ENCODE measurements around the gene AGPAT4.

The AGPAT4 gene

DNA sequence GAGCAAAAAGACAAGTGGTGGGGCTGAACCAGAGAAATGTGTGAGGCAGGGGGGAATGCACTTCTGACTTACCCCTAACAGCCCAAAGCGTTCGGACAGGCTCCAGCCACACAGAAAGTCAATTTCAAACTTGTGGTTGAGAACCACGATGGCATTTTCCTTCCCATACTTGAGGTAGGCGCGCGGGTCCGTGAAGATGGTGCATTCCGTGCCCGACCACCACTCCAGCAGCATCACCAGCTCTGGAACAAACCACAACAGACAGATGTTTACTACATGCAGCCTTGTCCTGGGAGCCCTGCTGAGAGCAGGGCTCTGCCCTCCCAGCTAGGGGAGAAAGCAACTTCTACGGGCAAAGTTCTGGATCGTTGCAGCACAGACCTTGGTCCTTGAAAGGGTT, 107.7 kb downstream of the AGPAT4 start:
- DNase-seq (ENCODE audit: low spot score) = no peak

DNA sequence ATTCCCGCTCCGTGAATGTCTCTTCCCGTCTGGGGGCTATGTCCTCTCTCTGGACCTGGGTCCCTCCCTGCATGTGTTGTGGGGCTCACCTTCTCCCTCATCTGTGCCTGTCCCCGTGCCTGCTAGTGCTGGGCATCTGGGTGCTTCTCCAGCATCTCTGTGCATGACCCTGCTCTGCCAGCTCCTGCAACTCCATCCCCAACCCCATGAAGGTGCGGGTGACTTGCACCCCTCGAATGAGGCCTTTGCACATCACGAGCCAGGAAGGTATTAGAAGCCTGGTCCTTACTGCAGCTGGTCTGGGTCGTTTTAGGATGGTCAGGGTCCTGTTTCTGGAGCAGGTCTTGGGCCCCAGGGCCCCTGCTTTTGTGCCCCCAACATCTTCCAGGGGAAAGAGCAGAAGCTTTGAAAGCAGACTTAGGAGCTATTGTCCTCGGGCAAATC, 109.7 kb downstream of the AGPAT4 start:
- DNase-seq (ENCODE audit: low spot score) = no peak

DNA sequence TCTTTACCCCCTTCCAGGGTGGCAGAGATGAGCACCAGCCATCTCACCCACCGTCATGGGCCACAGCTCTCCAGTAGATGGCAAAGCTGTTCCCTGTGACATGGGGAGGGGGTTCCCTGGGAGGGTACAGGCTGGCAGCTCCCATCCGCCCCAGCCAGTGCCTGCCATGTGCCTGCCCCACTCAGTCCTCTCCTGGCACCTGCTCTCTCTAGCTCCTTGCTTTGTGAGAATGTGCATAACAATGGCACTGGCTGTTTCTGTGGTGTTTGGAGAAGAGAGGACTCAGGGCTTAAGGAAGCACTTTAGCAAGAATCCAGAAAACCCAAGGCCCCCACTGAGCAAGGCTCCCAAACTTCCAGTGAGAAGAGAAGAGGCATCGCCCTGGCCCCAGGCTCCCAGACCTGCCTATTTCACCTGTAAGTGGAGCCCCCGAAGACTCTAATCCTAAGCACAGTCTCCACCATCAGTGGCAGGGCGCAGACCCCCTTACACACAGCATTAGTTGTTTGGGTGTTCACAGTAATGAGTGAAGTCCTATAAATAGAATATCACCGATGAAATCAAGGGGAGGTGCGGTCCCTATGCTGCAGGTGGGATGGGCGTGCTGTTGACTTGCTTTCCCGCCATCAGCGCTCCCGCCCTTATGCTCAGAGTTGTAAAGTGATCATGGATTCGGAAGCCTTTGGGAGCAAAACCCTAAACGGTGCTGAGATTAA, 110.2 kb downstream of the AGPAT4 start:
- no peak for DNase-seq (ENCODE audit: low spot score)

DNA sequence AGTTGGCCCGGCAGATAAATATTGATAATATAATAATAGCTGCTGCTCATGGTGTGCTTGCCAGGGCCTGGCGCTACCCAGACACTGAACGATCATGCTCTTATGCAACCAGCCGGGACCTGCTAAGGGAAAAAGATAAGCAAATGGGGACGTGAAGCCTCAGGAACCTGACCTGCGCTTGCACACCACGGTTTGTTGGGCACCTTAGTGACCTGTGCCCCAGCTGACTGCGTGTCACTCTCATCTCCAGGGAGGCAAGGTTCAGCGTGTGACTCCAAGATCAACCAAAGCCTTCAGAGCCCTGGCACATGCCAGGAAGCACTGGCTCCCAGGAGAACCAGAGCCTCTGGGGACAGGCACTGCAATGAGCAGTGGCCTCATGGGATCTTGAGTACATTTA, 111.1 kb downstream of the AGPAT4 start:
- DNase-seq (ENCODE audit: low spot score) = no peak

- no peak for DNase-seq (ENCODE audit: low spot score)
These were observed 111.8 kb downstream of the AGPAT4 start for GRCh38 chr6:161161889-161162624.

GRCh38 chr6:161161121-161161520, 112.7 kb downstream of the AGPAT4 start:
- no peak for DNase-seq (ENCODE audit: low spot score)

- no peak for DNase-seq (ENCODE audit: low spot score)
These were observed 119.0 kb downstream of the AGPAT4 start for GRCh38 chr6:161154796-161155335.

GRCh38 chr6:161153725-161154124, 120.1 kb downstream of the AGPAT4 start:
- DNase-seq (ENCODE audit: low spot score) = no peak

GRCh38 chr6:161152907-161153662, 120.8 kb downstream of the AGPAT4 start:
- DNase-seq (ENCODE audit: low spot score) = no peak

- DNase-seq (ENCODE audit: low spot score) = no peak
These were observed 121.4 kb downstream of the AGPAT4 start for GRCh38 chr6:161152527-161152862.

DNA sequence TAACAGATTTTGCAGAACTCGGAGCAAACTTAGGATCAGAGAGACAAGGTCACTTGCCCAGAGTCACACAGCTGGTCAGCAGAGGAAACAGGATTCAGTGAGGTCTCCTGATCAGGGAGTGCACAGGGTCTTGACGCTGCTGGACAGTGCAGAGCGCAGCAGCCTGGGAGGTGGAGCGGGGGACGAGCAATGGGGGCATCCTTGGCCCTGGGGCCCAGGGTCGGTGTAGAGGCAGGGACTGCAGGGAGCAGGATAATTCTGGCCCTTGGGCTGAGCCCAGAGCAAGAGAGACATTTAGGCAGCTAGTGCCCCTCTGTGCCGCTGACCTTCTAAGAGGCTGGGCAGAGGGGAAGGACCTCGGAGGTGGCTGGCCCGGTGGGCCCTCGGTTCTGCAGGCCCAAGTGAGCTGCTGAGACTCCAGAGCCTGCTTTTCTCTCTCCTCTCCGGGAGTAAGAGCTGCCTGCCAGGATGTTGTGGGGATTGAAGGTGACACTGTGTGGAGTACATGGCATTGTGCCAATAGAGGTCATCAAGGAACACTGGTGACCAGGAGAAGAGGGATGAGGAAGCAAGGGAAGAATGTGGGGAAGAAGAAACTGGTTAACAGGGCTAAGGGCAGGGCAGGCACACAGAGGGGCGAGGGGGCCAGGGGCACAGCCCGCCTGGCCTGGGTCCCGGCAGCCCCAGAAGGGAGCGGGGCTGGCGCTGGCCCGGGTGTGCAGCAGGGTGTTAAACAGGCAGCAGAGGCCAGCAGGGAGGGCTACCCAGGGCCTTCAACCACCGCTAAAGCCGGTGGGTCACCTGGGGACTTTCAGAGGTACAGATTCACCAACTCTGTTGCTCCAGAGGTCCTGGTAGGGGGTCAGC, 122.0 kb downstream of the AGPAT4 start:
- DNase-seq (ENCODE audit: low spot score) = no peak

DNA sequence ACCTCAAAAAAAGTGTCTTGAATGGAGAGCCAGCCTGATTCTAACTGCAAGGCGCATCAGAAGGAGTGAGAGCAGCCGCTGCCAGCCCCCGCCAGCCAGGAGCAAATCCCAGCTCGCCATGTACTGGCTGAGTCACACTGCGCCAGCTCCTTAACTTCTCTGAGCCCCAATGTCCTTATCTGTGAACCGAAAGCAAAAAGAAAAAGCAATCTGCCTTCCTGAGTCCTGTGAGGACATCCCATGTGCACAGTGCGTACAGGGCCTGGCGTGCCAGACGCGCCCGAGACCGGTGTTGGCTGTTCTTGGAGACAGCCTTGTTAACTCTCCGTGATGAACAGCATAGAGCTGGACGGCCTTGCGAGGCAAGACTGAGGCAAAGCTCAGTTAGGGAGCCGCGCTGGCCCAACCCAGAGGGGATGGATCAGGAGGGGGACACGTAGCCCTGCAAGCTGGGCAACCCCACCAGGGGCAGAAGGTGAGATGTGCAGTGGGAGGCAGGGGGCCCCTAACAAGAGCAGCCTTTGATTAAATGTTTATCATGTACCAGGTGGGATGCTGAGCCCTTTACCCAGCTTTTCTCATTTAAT, 122.7 kb downstream of the AGPAT4 start:
- no peak for DNase-seq (ENCODE audit: low spot score)

- no peak for DNase-seq (ENCODE audit: low spot score)
These were observed 123.3 kb downstream of the AGPAT4 start for GRCh38 chr6:161150566-161150965.

DNA sequence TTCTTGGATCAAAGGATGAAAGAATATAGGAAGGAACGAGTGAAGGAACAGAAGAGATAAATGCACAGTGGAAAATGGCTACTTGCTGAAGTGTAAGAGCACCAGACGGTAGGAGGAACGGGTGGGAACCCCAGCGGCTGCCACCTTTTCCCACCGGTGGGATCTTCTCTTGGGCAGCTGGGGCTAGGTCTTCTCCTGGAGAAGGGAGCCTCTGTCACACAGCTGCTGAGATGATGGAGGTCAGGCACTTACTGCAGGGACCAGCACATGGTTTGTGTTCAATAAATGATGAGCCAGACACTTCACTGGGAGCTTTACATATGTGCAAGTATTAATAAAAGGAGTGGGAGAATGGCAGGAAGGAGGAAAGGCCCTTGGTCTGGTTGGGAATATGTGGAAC, 123.7 kb downstream of the AGPAT4 start:
- no peak for DNase-seq (ENCODE audit: low spot score)

DNA sequence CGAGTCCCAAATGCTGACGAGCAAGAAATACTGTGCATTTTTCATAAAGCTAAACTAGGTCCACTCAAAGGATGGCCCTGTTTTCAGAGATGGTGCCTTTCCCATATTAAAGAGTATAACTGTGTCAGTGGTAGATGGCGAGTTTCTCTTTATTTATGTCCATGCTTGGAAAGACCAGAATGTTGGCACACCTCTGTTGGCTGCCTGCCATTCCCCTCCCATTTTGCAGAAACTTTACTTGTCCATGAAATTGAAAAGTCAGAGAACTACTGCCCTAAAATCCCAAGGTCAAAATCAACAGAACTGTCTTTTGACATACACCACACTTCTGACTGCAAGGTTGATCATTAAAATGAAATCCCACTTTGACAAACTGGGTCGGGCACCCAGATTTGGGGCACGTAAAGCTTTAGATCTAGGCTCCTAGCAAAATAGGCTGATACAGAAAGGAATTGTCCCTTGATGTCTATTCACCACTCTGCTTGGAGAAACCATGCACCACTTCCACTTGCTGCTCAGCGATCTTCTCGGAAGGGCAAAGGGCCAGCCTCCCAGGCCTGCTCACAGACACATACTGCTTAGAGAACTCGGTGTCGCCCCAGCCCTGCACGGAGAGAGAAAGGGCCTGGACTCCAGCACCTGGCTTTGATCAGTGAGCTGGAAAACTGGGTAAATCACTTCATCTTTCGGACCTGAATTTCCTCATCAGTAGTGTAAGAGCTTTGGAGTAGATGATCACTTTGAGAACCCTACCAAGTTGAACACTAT, 130.0 kb downstream of the AGPAT4 start:
- DNase-seq (ENCODE audit: low spot score) = no peak

DNA sequence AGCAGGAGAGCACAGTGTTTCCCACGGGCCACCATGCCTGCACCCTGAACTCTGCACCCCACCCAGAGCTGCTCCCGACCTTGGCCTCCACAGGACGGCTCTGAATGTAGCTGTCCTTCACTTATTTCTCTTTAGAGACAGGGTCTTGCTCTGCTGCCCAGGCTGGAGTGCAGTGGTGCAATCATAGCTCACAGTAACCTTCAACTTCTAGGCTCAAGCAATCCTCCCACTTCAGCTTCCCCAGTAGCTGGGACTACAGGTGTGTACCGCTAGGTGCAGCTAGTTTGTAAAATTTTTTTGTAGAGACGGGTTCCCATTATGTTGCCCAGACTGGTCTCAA, 130.9 kb downstream of the AGPAT4 start:
- no peak for DNase-seq (ENCODE audit: low spot score)

DNA sequence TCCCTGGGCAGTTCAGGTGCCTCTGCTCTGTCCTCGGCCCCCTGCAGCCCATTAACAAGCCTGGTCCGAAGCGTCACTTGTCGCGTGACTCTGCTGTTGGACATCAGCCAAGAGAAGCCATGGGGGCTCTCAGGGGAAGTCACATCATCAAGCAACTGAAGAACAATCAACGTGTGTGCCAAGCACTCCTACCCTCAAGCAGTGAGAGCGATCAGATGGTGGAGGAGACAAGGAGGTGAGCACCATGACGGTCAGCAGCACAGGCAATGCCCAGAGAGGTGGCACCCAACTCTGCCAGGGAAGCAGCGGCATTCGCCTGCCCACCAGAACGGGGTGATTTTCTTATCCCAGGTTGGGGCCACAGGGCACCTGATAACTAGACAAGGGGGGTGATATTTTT, 132.7 kb downstream of the AGPAT4 start:
- no peak for DNase-seq (ENCODE audit: low spot score)

GRCh38 chr6:161140554-161140875, 133.3 kb downstream of the AGPAT4 start:
- no peak for DNase-seq (ENCODE audit: low spot score)

GRCh38 chr6:161139766-161140553, 133.9 kb downstream of the AGPAT4 start:
- DNase-seq (ENCODE audit: low spot score) = peak; percentile 23

GRCh38 chr6:161139304-161139765, 134.5 kb downstream of the AGPAT4 start:
- no peak for DNase-seq (ENCODE audit: low spot score)

Measured in RKO (cell line).